Measurements from ENCODE around the gene LFNG. TPM values are rescaled to one million over a fixed set of nuclear protein-coding genes. Genes with fewer than 3 reads are reported as not detected.

Gene LFNG
- total RNA-seq, 1 experiment from 2014 or later = 4.5 TPM

GRCh38 chr7:2471396-2471795 lies 48.2 kb upstream of the LFNG start:
- H3K4me3 Mint-ChIP-seq (ENCODE audit: unreplicated experiment) = no peak overlapping the region
- no peak overlapping the region for H3K4me3 ChIP-seq (ENCODE audit: low read depth, low read length)
- intact Hi-C loops (cut with micrococcal nuclease; ENCODE audit: unreplicated experiment) = no loop called here
- no peak for TF ChIP-seq CTCF (IDR thresholded peaks at IDR 0.05; ENCODE audit: insufficient read depth in 1 of 2, low read depth in 1 of 2, low read length in 1 of 2, severe bottlenecking in 1 of 2, unreplicated experiment in 1 of 2)
- H3K36me3 Mint-ChIP-seq (ENCODE audit: insufficient read depth, unreplicated experiment) = no peaks in the 10 kb centered on the region
- BruUV-seq (replicated peaks) = no TSS peak
- no peaks in the 10 kb centered on the region for H3K27me3 Mint-ChIP-seq (ENCODE audit: insufficient read depth, unreplicated experiment)
- no peak for DNase-seq
- H3K9me3 Mint-ChIP-seq (ENCODE audit: unreplicated experiment) = no peaks in the 10 kb centered on the region
- H3K4me1 ChIP-seq = no peaks in the 10 kb centered on the region; the same call in 1 of the 2 replicates
- H3K9me3 ChIP-seq = no peaks in the 10 kb centered on the region
- H3K27ac Mint-ChIP-seq (ENCODE audit: unreplicated experiment) = no peak overlapping the region
- no peaks in the 10 kb centered on the region for H3K36me3 ChIP-seq (ENCODE audit: control insufficient read depth, insufficient read depth, low read length)
- ChIA-PET CTCF (interaction anchor here (0.6 kb wide), 1 partner anchor 68 kb away, joined by 3 read pairs; the partner anchor contains the start of gene CHST12), POLR2A (no interaction called here)
- H3K4me1 Mint-ChIP-seq (ENCODE audit: low read depth, unreplicated experiment) = peaks cover 12% of the 10 kb centered on the region
- H3K27me3 ChIP-seq (replicated peaks; ENCODE audit: control insufficient read depth, insufficient read depth, low read length) = no peaks in the 10 kb centered on the region

GRCh38 chr7:2472739-2473138 lies 46.8 kb upstream of the LFNG start:
- intact Hi-C loops (cut with micrococcal nuclease; ENCODE audit: unreplicated experiment) = no loop called here
- H3K27ac Mint-ChIP-seq (ENCODE audit: unreplicated experiment) = no peak overlapping the region
- POLR2A ChIA-PET = interaction anchor here (0.7 kb wide), 1 partner anchor 178 kb away, joined by 4 read pairs; no protein-coding TSS in a partner anchor
- no peaks in the 10 kb centered on the region for H3K36me3 Mint-ChIP-seq (ENCODE audit: insufficient read depth, unreplicated experiment)
- Histone ChIP-seq H3K36me3 (ENCODE audit: control insufficient read depth, insufficient read depth, low read length) (no peaks in the 10 kb centered on the region), H3K9me3 (no peaks in the 10 kb centered on the region), H3K4me3 (ENCODE audit: low read depth, low read length) (no peak overlapping the region), H3K27me3 (replicated peaks; ENCODE audit: control insufficient read depth, insufficient read depth, low read length) (no peaks in the 10 kb centered on the region), H3K4me1 (no peaks in the 10 kb centered on the region; the same call in 1 of the 2 replicates)
- peaks cover 12% of the 10 kb centered on the region for H3K4me1 Mint-ChIP-seq (ENCODE audit: low read depth, unreplicated experiment)
- DNase-seq = no peak
- BruUV-seq (replicated peaks) = no TSS peak
- no peaks in the 10 kb centered on the region for H3K9me3 Mint-ChIP-seq (ENCODE audit: unreplicated experiment)
- no peak for TF ChIP-seq CTCF (IDR thresholded peaks at IDR 0.05; ENCODE audit: insufficient read depth in 1 of 2, low read depth in 1 of 2, low read length in 1 of 2, severe bottlenecking in 1 of 2, unreplicated experiment in 1 of 2)
- CTCF ChIA-PET = no interaction called here
- no peaks in the 10 kb centered on the region for H3K27me3 Mint-ChIP-seq (ENCODE audit: insufficient read depth, unreplicated experiment)
- no peak overlapping the region for H3K4me3 Mint-ChIP-seq (ENCODE audit: unreplicated experiment)

GRCh38 chr7:2473496-2474180 lies 45.9 kb upstream of the LFNG start:
- Histone ChIP-seq H3K4me3 (ENCODE audit: low read depth, low read length) (no peak overlapping the region), H3K36me3 (ENCODE audit: control insufficient read depth, insufficient read depth, low read length) (no peaks in the 10 kb centered on the region), H3K4me1 (no peaks in the 10 kb centered on the region; the same call in 1 of the 2 replicates), H3K27me3 (replicated peaks; ENCODE audit: control insufficient read depth, insufficient read depth, low read length) (no peaks in the 10 kb centered on the region), H3K9me3 (no peaks in the 10 kb centered on the region)
- no peak for DNase-seq
- intact Hi-C loops (cut with micrococcal nuclease; ENCODE audit: unreplicated experiment) = no loop called here
- H3K4me3 Mint-ChIP-seq (ENCODE audit: unreplicated experiment) = no peak overlapping the region
- POLR2A ChIA-PET = no interaction called here
- H3K9me3 Mint-ChIP-seq (ENCODE audit: unreplicated experiment) = no peaks in the 10 kb centered on the region
- H3K4me1 Mint-ChIP-seq (ENCODE audit: low read depth, unreplicated experiment) = peaks cover 12% of the 10 kb centered on the region
- H3K27ac Mint-ChIP-seq (ENCODE audit: unreplicated experiment) = no peak overlapping the region
- no peaks in the 10 kb centered on the region for H3K36me3 Mint-ChIP-seq (ENCODE audit: insufficient read depth, unreplicated experiment)
- no peak for TF ChIP-seq CTCF (IDR thresholded peaks at IDR 0.05; ENCODE audit: insufficient read depth in 1 of 2, low read depth in 1 of 2, low read length in 1 of 2, severe bottlenecking in 1 of 2, unreplicated experiment in 1 of 2)
- H3K27me3 Mint-ChIP-seq (ENCODE audit: insufficient read depth, unreplicated experiment) = no peaks in the 10 kb centered on the region
- CTCF ChIA-PET = no interaction called here
- no TSS peak for BruUV-seq (replicated peaks)
